SU-DHL-6 (cell line): ENCODE measurements around the gene PTPRN2.

Experiments used
- H2AFZ ChIP-seq: fragments of 200-600 bp; sonication (generic); 2 replicates; pipeline ENCODE4 v1.6.1; 2014; ENCODE audit warnings: low read depth, mild to moderate bottlenecking, moderate library complexity, mixed read lengths, antibody characterized with exemption, low read length; ENCODE audit not compliant: severe bottlenecking
- H3F3A ChIP-seq: fragments of 200-600 bp; shearing (Covaris generic); 2 replicates; pipeline ENCODE4 v1.6.0; 2016; ENCODE audit warnings: antibody characterized with exemption, mild to moderate bottlenecking; ENCODE audit not compliant: insufficient read depth
- H3K27ac ChIP-seq: fragments of 200-600 bp; sonication (generic); 2 replicates; pipeline ENCODE4 v1.5.1; 2016; ENCODE audit warnings: low read depth, mild to moderate bottlenecking, low read length, moderate library complexity, mixed read lengths
- H3K27me3 ChIP-seq: fragments of 200-600 bp; sonication (generic), shearing (Covaris generic); 2 replicates; pipeline ENCODE4 v1.6.0; 2014; ENCODE audit warnings: mild to moderate bottlenecking, low read length
- H3K36me3 ChIP-seq: fragments of 200-600 bp; sonication (generic); 2 replicates; pipeline ENCODE4 v1.6.1; 2014; ENCODE audit warnings: mild to moderate bottlenecking, low read length, mixed read lengths
- H3K4me2 ChIP-seq: fragments of 300-600, 200-600 bp; shearing (Covaris generic), sonication (generic); 2 replicates; pipeline ENCODE4 v1.6.0; 2014; ENCODE audit warnings: low read length, low read depth, mild to moderate bottlenecking; ENCODE audit not compliant: poor library complexity, severe bottlenecking
- H3K4me3 ChIP-seq: fragments of 200-600 bp; sonication (generic); 2 replicates; pipeline ENCODE4 v1.5.1; 2014; ENCODE audit warnings: antibody characterized with exemption, low read length, mild to moderate bottlenecking, mixed read lengths; ENCODE audit not compliant: insufficient read depth, poor library complexity, severe bottlenecking
- H3K79me2 ChIP-seq: fragments of 200-600 bp; sonication (generic); 2 replicates; pipeline ENCODE4 v1.6.1; 2014; ENCODE audit warnings: mild to moderate bottlenecking, low read length, moderate library complexity; ENCODE audit not compliant: insufficient read depth
- H3K9ac ChIP-seq: fragments of 200-600 bp; sonication (generic); 2 replicates; pipeline ENCODE4 v1.7.0; 2014; ENCODE audit warnings: mild to moderate bottlenecking, low read length
- H3K9me2 ChIP-seq: fragments of 200-600 bp; sonication (generic); replicated peaks from 2 replicates; pipeline ENCODE4 v1.6.1; 2014; ENCODE audit warnings: low read length; ENCODE audit not compliant: insufficient read depth
- H3K9me3 ChIP-seq: fragments of 200-600 bp; sonication (generic); 2 replicates; pipeline ENCODE4 v1.6.1; 2014; ENCODE audit warnings: low read length, mixed read lengths; ENCODE audit not compliant: insufficient read depth
- H4K20me1 ChIP-seq: fragments of 200-600 bp; sonication (generic); 2 replicates; pipeline ENCODE4 v1.6.1; 2014; ENCODE audit warnings: low read depth, mild to moderate bottlenecking, antibody characterized with exemption, low read length, moderate library complexity, mixed read lengths
- EZH2phosphoT487 ChIP-seq: fragments of 200-600 bp; sonication (generic), shearing (Covaris generic); conservative IDR thresholded peaks from 2 replicates; pipeline ENCODE4 v1.6.1; 2018; ENCODE audit warnings: mild to moderate bottlenecking, antibody characterized with exemption, low read length, moderate library complexity, mixed read lengths
- TF ChIP-seq, protein P1 (sequence below): fragments of 200-600 bp; sonication (generic); IDR thresholded peaks from one replicate; pipeline ENCODE4 v1.5.1; 2017; ENCODE audit warnings: antibody characterized with exemption, mild to moderate bottlenecking, low read length, moderate library complexity; ENCODE audit not compliant: insufficient read depth, poor library complexity, severe bottlenecking

The PTPRN2 gene

GRCh38 chr7:158315881-158316280 is 271.7 kb downstream of the PTPRN2 start:
- Histone ChIP-seq H3K9ac (no peak overlapping the region), H3K27ac (no peak overlapping the region), H3K9me3 (no peaks in the 10 kb centered on the region), H4K20me1 (no peaks in the 10 kb centered on the region), H3K4me3 (no peak overlapping the region), H3K4me2 (no peak overlapping the region), H2AFZ (no peak overlapping the region), H3F3A (no peaks in the 10 kb centered on the region), H3K9me2 (no peaks in the 10 kb centered on the region), H3K79me2 (no peaks in the 10 kb centered on the region), H3K27me3 (no peaks in the 10 kb centered on the region), H3K36me3 (no peaks in the 10 kb centered on the region)
- TF ChIP-seq, protein P1, sequence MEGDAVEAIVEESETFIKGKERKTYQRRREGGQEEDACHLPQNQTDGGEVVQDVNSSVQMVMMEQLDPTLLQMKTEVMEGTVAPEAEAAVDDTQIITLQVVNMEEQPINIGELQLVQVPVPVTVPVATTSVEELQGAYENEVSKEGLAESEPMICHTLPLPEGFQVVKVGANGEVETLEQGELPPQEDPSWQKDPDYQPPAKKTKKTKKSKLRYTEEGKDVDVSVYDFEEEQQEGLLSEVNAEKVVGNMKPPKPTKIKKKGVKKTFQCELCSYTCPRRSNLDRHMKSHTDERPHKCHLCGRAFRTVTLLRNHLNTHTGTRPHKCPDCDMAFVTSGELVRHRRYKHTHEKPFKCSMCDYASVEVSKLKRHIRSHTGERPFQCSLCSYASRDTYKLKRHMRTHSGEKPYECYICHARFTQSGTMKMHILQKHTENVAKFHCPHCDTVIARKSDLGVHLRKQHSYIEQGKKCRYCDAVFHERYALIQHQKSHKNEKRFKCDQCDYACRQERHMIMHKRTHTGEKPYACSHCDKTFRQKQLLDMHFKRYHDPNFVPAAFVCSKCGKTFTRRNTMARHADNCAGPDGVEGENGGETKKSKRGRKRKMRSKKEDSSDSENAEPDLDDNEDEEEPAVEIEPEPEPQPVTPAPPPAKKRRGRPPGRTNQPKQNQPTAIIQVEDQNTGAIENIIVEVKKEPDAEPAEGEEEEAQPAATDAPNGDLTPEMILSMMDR, result no peak
- TF ChIP-seq EZH2phosphoT487, result no peak

GRCh38 chr7:158315326-158315725 is 272.3 kb downstream of the PTPRN2 start:
- Histone ChIP-seq H3K79me2 (no peaks in the 10 kb centered on the region), H3K4me2 (no peak overlapping the region), H4K20me1 (no peaks in the 10 kb centered on the region), H3K9me3 (no peaks in the 10 kb centered on the region), H3K27ac (no peak overlapping the region), H3F3A (no peaks in the 10 kb centered on the region), H3K9me2 (no peaks in the 10 kb centered on the region), H3K9ac (no peak overlapping the region), H3K36me3 (no peaks in the 10 kb centered on the region), H2AFZ (no peak overlapping the region), H3K4me3 (no peak overlapping the region), H3K27me3 (no peaks in the 10 kb centered on the region)
- TF ChIP-seq, protein P1, result no peak
- no peak for TF ChIP-seq EZH2phosphoT487

DNA sequence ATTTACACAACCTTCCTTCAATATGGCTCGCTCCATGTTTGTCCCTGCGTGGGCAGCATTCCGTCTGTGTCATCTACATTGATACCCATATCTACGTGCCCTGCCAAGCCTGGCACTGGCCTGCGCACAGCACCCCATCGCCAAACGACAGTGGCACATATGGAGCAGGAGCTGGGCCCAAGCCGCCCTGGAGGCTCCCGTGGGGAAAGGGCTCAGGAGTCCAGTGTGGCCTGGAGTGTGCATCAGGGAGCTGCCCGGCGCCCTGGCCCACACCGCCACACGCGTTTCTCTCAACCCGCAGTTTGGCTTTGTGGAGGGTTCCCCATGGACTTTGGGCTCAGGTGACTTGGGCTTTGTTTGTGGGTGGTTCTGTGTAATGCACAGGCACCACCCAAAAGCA is 273.2 kb downstream of the PTPRN2 start:
- no peak overlapping the region for H3K9ac ChIP-seq
- H3K36me3 ChIP-seq, result no peaks in the 10 kb centered on the region
- no peaks in the 10 kb centered on the region for H4K20me1 ChIP-seq
- H3K4me3 ChIP-seq, result no peak overlapping the region
- TF ChIP-seq, protein P1, result no peak
- no peak for TF ChIP-seq EZH2phosphoT487
- H3K79me2 ChIP-seq, result no peaks in the 10 kb centered on the region
- H3K27me3 ChIP-seq, result no peaks in the 10 kb centered on the region
- H3K4me2 ChIP-seq, result no peak overlapping the region
- no peaks in the 10 kb centered on the region for H3K9me2 ChIP-seq
- H3F3A ChIP-seq, result no peaks in the 10 kb centered on the region
- H3K9me3 ChIP-seq, result no peaks in the 10 kb centered on the region
- H2AFZ ChIP-seq, result no peak overlapping the region
- H3K27ac ChIP-seq, result no peak overlapping the region
